D341Med (cell line): ENCODE measurements around the gene ACSM6.
A peak's percentile ranks its signal among the peaks of the same experiment; 100 is the strongest.

ENCODE experiments used
- DNase-seq: peaks from one replicate; pipeline ENCODE4 v3.0.0; 2012; ENCODE audit warnings: low spot score

ACSM6 gene

GRCh38 chr10:95246582-95247051 lies 52.6 kb downstream of the ACSM6 start:
- peak; percentile 73 for DNase-seq

- no peak for DNase-seq
Measured at GRCh38 chr10:95247200-95247880, 53.3 kb downstream of the ACSM6 start.

- no peak for DNase-seq
Measured at GRCh38 chr10:95247881-95248583, 54.0 kb downstream of the ACSM6 start.

- DNase-seq = no peak
Measured at GRCh38 chr10:95248989-95249388, 55.0 kb downstream of the ACSM6 start.

- DNase-seq = no peak
Measured at GRCh38 chr10:95249467-95249866, 55.4 kb downstream of the ACSM6 start.

- DNase-seq = no peak
Measured at GRCh38 chr10:95250856-95251255, 56.8 kb downstream of the ACSM6 start.

- no peak for DNase-seq
Measured at GRCh38 chr10:95253007-95253406, 59.0 kb downstream of the ACSM6 start.

- no peak for DNase-seq
Measured at GRCh38 chr10:95253686-95254085, 59.6 kb downstream of the ACSM6 start.

- no peak for DNase-seq
Measured at GRCh38 chr10:95254629-95255028, 60.6 kb downstream of the ACSM6 start.

- no peak for DNase-seq
Measured at GRCh38 chr10:95256268-95256667, 62.2 kb downstream of the ACSM6 start.

- DNase-seq = no peak
Measured at GRCh38 chr10:95257849-95258248, 63.8 kb downstream of the ACSM6 start.

- DNase-seq = no peak
Measured at GRCh38 chr10:95260397-95260881, 66.4 kb downstream of the ACSM6 start.

GRCh38 chr10:95260909-95261552 lies 67.0 kb downstream of the ACSM6 start:
- no peak for DNase-seq

- no peak for DNase-seq
Measured at GRCh38 chr10:95261926-95262325, 67.9 kb downstream of the ACSM6 start.

GRCh38 chr10:95262763-95263518 lies 68.9 kb downstream of the ACSM6 start:
- DNase-seq = no peak

- DNase-seq = no peak
Measured at GRCh38 chr10:95263864-95264226, 69.8 kb downstream of the ACSM6 start.

- DNase-seq = no peak
Measured at GRCh38 chr10:95264227-95265051, 70.4 kb downstream of the ACSM6 start.

GRCh38 chr10:95265572-95265971 lies 71.5 kb downstream of the ACSM6 start:
- no peak for DNase-seq

- no peak for DNase-seq
Measured at GRCh38 chr10:95266674-95267095, 72.6 kb downstream of the ACSM6 start.

- no peak for DNase-seq
Measured at GRCh38 chr10:95267251-95267650, 73.2 kb downstream of the ACSM6 start.

- DNase-seq = no peak
Measured at GRCh38 chr10:95268438-95268837, 74.4 kb downstream of the ACSM6 start.
